NCI-H226 (cell line): ENCODE data around the gene PRKCB.
A peak's percentile ranks its signal among the peaks of the same experiment; 100 is the strongest.

Experiments used
- DNase-seq: peaks from one replicate; pipeline ENCODE4 v3.0.0-alpha.2; 2015

The PRKCB gene

DNA sequence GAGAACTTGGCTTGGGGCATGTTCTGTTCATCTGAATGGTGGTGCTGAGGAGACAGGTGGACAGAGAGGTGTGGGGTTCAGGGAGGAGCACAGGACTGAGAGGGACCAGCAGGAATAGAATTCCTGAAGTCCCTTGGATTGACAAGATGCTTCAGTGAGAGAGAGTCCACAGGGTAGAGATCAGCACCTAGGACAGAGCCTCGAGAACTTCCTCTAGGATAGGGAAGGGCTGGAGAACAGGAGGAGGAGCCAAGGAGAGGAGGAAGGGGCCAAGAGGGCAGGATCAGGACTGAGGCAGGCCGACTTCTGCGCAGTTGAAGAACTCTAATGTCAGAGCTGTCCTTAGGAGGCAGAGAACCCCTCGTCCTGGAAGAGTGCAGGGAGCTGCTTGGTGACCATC, 138.4 kb downstream of the PRKCB start:
- DNase-seq: no peak

- no peak for DNase-seq
Measured at GRCh38 chr16:23975293-23975692, 139.5 kb downstream of the PRKCB start.

- DNase-seq: no peak
Measured at GRCh38 chr16:23976091-23976490, 140.3 kb downstream of the PRKCB start.

GRCh38 chr16:23976524-23976923, 140.7 kb downstream of the PRKCB start:
- DNase-seq: no peak

DNA sequence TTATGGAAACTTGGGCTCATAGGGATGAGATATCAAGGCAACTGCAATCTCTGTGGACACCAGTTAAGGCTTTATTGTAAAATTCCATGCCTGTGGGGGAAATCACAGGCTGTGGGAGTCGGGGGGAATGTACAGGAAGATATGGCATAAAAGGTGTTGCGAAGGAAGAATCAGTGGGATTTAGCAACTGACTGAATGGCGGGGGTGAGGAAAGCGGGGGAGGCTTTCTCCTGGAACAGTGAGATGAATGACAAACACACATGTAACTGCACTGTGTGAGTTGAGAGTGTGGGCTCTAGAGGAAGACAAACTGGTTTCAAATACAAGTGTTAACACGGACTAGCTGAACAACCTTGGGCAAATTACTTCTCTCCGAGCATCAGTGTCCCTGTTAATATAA, 143.7 kb downstream of the PRKCB start:
- DNase-seq: no peak

GRCh38 chr16:23979982-23980381, 144.2 kb downstream of the PRKCB start:
- no peak for DNase-seq

GRCh38 chr16:23981429-23982399, 145.9 kb downstream of the PRKCB start:
- DNase-seq: no peak

GRCh38 chr16:23986455-23986854, 150.7 kb downstream of the PRKCB start:
- DNase-seq: no peak

DNA sequence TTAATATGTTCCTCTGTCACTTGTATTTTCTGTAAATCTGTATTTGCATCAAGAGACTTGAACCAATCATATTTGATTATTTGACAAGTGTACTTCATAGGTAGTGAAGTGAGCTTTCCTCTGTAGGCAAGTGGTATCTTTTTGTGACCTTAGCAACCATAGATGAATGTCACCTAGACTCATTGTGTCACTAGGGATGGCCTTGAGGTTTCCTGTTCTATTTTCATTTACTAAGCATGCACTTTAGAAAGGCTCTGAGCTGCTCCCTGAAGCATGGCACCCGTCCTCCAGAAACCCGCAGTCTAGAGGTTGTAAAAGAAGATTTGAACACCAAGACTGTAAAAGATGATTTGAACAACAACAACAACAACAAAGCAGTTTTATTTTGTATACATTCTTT, 151.7 kb downstream of the PRKCB start:
- DNase-seq: no peak

DNA sequence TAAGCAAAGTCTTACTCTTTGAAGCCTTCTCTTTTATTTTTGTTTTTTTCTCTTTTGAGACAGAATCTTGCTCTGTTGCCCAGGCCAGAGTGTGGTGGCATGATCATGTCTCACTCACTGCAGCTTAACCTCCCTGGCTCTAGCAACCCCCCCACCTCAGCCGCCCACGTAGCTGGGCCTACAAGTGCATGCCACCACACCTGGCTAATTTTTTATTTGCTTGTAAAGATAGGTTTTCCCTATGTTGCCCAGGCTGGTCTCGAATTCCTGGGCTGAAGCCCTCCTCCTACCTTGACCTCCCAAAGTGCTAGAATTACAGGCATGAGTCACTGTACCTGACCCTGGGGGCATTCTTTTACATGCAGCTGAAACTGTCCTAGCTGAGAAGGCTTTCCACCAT, 154.7 kb downstream of the PRKCB start:
- DNase-seq: no peak

DNA sequence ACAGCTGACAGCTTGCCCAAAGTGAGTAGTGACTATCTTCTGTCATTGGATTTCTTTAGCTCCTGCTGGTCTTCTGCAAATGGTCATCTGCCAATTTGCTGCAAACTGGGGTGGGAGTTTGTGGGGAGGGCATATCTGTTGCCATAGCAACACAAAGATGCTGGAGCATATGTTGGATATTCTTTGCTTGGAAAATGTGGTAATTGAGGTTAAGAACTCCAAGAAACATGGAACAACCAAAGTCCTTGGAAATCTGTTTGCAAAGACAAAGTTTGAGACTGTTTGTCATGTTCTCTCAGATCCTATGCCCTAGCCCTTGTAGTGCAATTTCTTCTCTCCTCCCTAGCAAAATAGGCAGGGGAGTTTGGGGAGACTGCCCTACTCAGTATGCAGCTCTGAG, 155.3 kb downstream of the PRKCB start:
- no peak for DNase-seq

DNA sequence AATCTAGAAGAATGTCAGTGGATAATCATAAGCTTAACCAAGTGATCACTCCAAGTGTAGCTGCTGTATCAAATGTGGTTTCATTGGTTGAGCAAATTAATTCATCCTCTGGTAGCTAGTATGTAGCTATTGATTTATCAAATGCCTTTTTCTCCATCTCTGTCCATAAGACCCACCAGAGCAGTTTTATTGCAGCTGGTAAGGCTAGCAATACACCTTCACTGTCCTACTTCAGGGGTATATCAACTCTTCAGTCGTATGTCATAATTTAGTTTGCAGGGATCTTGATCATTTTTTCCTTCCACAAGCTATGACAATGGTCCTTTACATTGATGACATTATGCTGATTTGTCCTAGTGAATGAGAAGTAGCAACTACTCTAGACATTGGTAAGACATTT, 158.8 kb downstream of the PRKCB start:
- no peak for DNase-seq

- no peak for DNase-seq
Measured at GRCh38 chr16:23996258-23996955, 160.6 kb downstream of the PRKCB start.

- no peak for DNase-seq
Measured at GRCh38 chr16:23998771-23999170, 163.0 kb downstream of the PRKCB start.

DNA sequence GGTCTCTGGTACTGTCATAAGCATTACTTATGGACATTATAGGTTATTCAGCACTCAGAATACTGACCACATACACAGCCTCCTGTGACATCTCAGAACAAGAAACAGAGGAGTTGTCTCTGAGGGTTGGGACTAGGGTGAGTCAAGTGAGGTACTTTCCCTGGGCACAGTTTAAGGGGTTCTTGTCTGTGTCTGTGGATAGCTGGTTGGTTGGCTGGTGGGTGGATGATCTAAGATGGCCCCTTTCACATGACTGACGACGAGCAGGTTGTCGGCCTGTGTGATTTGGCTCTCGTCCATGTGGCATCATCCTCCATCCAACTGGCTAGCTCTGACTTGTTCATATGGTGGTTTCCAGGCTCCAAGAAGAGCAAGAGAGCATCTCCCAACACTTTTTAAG, 163.9 kb downstream of the PRKCB start:
- DNase-seq: no peak

- DNase-seq: no peak
Measured at GRCh38 chr16:24001710-24002109, 165.9 kb downstream of the PRKCB start.

- no peak for DNase-seq
Measured at GRCh38 chr16:24002619-24003018, 166.8 kb downstream of the PRKCB start.

DNA sequence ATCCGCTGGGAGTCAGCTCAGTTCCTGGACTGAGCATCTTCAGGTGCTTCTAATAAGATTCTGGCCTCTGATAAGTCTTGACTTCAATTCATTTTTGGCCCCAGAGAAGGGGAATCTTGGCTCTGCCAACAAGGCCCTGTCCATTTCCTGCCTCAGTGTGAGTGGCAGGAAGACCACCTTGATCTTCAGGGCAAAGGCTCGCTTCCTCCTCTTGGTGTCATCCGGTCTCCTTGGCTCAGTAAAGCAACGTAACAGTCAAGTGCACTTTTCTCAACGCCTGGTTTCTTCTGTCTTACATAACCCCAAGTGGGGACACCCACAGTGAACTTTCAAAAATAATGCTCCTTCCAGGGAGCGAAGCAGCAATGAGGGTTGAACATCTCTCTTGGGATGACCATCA, 169.8 kb downstream of the PRKCB start:
- DNase-seq: no peak

GRCh38 chr16:24007391-24007790, 171.6 kb downstream of the PRKCB start:
- DNase-seq: no peak

- no peak for DNase-seq
Measured at GRCh38 chr16:24007934-24008333, 172.2 kb downstream of the PRKCB start.

- no peak for DNase-seq
Measured at GRCh38 chr16:24009098-24009497, 173.3 kb downstream of the PRKCB start.

GRCh38 chr16:24009955-24010354, 174.2 kb downstream of the PRKCB start:
- no peak for DNase-seq

- DNase-seq: peak; percentile 21
Measured at GRCh38 chr16:24010440-24011089, 174.8 kb downstream of the PRKCB start.

DNA sequence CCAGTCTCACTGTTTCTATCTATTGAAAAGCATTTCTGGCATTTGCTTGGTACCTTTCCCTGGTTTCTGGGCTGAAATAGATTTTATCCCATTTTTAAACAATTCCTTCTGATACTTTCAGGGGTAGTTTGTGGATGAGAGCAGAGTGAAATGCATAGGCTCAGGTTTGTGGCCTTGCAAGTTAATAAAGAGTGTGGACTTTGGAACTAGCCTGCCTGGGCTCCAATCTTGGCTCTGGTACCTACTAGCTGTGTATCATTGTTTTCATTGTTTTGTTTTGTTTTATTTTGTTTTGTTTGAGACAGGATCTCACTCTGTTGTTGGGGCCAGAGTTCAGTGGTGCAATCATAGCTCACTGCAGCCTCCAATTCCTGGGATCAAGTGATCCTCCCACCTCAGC, 175.5 kb downstream of the PRKCB start:
- no peak for DNase-seq
